OCI-M2 (cell line): ENCODE data around the gene CDC45.

Experiments used
- DNase-seq: peaks from one replicate; lab custom pipeline; 2025; ENCODE audit not compliant: unreplicated experiment; lab: John Stamatoyannopoulos, UW

Gene CDC45

DNA sequence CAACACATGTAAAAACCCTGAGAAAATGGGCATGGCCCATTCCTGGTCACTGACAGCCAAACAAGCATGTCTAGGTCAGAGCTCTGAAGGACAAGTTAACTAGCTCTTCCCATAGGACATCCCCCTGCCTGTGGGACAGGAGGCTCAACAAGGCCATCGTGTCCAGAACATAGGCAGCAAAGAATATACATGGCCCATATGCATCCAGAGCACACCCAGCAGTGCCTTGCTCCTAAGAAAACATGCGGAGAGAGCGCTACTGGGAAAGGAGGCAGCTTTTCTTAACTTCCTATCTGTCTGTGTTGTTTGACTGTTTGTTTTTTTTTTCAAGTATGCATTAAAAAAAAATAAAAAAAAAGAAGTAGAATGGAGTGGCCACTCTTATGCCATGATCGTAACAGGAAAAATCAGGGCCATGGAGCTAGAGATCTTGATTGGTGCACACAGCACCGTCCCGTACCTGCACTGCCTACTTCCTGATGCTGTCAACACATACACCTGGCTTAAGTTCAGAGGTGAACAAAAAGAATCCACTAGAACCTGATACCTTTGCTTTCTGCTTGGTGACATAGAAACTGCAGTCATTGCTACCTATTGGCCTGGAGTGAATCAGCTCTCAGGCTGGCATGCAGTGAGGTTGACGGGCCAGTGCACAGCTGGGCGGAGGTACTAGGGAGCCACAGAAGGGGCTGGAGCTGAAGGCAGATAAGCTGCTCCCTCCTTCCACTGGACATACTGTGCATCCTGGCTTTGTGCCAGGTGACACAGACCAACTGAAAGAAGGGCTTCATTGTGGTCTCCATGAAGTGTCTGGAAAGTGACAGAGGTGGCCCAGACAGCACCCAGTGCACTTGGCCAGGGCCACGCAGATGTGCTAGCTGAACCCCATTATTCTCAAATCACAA, 12.6 kb upstream of the CDC45 start:
- DNase-seq, result no peak

GRCh38 chr22:19467912-19468311, 11.8 kb upstream of the CDC45 start:
- DNase-seq, result no peak

DNA sequence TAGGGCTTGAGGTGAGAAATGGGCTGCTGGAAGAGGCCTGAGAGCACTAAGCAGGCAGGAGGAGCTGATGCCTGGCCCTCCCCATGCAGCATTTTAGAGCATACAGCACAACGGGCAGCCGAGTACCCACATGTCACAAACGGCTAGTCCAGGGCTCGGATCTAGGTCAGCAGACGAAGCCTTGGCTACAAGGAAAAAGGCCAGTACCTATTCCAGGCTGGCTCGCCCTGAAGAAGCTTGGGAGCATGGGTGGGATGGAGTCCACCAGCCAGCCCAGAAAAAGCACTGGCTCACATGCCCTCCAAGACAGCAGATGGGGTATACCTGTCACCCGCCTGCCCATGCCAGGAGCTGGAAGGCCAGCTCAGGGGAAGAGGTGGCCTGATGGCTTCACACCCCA, 10.3 kb upstream of the CDC45 start:
- DNase-seq, result no peak

DNA sequence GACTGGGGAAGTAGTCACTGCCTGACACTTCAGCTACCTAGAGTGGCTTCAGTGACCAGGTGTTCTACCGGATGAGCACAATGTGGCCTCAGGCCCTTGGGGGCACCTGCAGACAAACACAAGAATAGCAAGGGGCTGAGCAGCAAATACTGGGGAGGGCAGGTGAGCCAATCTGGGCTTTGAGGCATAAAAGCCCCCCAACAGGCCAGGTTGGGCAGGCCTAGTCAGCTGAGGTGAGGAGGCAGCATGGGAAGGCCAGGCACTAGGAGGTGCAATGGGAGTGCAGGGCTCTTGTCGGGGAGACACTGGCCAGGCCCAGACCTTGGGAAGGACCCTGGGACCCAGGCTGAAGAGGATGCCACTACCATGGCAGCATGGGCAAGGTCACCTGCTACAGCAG, 9.7 kb upstream of the CDC45 start:
- no peak for DNase-seq

DNA sequence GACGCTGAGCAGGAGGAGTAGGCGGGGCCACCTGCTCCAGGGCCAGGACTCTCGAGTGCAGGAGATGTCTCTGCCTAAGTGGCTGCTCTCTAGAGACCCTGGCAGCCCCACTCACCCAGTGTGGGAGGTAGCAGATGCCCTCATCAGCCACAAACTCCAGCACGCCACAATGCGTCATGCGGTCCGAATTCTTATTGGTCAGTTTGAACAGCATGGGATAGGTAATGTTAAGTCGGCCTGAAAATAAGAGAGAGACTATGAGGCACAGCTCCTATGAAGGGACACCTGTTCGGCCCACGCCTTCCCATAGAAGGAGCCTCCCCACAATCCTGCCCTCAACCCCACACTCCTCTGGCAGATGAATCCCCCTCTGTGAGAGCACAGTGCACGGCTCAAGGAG, 8.1 kb upstream of the CDC45 start:
- no peak for DNase-seq

DNA sequence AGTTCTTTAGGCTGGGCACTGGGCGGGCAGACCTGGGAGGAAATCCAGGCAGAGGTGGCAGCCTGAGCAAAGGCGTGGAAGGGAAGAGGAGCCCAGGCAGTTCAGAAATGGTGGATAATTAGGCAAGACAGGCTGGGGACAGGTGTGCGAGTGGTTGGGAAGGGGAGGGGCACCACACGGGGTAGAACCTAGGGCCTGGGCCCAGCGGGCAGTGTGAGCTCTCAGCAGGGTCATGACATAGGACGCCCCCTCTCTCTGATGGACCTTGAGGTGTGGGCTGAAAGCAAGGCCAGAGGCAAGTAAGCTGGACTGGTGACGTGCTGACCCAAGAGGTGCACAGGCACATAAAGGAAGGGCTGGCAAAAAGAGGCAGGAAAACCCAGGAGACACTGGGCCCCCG, 7.5 kb upstream of the CDC45 start:
- DNase-seq, result no peak

- DNase-seq, result no peak
Measured at GRCh38 chr22:19473578-19473977, 6.1 kb upstream of the CDC45 start.

DNA sequence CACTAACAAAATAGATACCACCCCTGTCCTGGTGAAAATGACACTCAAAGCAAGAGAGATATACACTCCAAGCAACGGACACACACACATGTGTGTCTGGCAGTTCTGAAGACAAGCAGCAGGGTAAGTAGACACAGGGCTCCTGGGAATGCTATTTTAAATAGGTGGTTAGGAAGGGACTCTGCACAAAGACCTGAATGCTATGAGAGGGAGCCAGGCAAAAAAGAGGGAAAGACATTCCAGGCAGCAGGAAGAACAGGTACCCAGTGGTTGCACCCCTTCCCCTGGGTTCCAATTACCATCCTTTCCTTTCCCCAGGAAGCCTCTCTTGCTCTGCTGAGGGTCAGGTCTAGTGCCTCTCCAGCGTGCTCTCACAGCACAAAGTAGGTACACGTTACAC, 3.7 kb upstream of the CDC45 start:
- no peak for DNase-seq

GRCh38 chr22:19477321-19478044, 2.2 kb upstream of the CDC45 start:
- DNase-seq, result no peak

GRCh38 chr22:19478045-19478900, 1.4 kb upstream of the CDC45 start:
- DNase-seq, result no peak

DNA sequence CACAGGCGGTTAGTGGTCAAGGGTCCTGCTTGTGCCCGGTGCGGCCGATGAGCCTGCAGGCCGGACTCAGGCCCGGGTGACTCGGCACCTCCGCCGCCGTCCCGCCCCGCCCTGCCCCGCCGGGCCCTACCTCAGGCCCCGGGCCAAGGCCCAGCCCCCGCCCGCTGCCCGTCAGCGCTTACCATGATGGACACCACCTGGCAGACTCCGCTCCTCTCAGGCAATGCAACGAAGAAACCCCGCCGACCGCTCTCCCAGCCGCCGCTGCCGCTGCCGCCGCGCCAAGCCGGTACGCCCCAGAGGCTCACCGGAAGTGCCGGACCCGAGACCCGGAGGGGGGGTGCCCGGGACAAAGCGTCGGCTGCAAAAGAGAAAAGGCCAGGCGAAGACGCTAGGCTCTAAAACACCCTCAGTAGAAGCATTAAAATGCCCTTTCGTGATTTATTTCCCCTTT, 792 bp upstream of the CDC45 start, which contains the start of gene UFD1:
TSS of gene UFD1 (minus strand) at position 293 of the 454 bp plus-strand sequence. CDS start at position 185, 108 bp downstream.
- no peak for DNase-seq

- no peak for DNase-seq
Measured at GRCh38 chr22:19480173-19480568, 451 bp downstream of the CDC45 start.

- DNase-seq, result no peak
Measured at GRCh38 chr22:19480789-19481188, 1.1 kb downstream of the CDC45 start.

DNA sequence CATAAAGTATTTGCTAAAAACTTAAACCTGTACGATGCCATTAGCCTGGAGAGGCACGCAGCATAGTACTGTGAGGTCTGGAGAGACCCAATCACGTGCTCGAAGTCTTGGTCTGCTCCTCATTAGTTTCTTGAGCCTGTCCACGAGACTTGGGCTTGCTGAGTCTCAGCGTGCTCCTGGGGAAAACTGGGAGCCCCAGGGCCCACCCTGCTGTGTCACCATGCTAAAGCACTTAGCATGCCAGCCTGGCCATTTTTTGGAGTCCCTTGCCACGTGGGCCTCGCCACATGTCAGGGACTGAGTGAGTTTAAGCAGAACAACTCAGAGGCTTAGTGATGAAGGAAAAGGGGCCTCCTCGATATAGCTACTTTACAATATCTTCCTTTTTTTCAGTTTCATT, 2.6 kb downstream of the CDC45 start:
- no peak for DNase-seq

DNA sequence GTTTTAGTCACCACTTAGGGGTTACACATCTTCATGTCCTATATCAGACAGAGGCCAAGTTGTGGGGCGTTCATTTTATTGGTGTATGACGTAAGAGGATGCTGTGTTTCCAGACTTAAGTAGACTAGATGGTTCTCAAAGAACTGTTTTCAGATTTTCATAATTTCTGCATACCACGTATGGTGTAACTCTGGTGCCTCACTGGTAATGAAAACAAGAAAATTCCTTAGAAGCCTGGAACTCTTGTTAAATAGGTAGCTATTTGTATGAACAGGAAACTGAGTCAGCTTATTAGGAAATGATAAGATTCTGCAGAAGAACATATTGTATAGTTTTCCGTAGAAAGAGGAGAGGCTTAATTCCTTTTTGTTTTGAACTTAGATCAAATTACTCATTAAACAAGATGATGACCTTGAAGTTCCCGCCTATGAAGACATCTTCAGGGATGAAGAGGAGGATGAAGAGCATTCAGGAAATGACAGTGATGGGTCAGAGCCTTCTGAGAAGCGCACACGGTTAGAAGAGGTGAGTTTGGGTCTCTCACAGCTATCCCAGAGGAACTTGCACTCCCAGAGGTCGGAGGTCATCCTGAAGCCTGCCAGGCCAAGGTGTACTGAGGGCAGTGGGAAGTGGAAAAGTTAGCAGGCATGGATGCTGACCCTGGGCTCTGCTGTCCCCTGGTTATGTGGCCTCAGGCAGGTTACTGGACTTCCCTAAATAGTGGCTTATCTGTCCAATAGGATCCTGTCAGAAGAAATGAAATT, 3.9 kb downstream of the CDC45 start:
- DNase-seq, result no peak

DNA sequence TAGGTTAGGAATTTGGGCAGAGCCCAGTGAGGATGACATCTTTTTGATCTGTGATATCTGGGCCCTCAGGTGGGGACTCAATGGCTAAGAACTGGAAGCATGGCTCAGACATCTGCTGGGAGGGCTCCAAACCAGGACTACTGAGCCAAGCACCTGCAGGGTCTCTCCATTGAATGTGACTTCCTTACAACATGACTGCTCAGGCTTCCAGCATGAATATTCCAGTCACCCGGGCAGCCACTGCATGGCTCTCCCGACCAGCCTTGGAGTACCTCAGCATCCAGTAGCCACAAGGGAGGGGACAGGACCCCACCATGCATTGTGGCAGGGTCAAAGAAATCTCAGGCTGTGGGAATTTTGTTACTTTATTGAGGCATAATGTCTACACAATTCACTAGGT, 8.6 kb downstream of the CDC45 start:
- no peak for DNase-seq

DNA sequence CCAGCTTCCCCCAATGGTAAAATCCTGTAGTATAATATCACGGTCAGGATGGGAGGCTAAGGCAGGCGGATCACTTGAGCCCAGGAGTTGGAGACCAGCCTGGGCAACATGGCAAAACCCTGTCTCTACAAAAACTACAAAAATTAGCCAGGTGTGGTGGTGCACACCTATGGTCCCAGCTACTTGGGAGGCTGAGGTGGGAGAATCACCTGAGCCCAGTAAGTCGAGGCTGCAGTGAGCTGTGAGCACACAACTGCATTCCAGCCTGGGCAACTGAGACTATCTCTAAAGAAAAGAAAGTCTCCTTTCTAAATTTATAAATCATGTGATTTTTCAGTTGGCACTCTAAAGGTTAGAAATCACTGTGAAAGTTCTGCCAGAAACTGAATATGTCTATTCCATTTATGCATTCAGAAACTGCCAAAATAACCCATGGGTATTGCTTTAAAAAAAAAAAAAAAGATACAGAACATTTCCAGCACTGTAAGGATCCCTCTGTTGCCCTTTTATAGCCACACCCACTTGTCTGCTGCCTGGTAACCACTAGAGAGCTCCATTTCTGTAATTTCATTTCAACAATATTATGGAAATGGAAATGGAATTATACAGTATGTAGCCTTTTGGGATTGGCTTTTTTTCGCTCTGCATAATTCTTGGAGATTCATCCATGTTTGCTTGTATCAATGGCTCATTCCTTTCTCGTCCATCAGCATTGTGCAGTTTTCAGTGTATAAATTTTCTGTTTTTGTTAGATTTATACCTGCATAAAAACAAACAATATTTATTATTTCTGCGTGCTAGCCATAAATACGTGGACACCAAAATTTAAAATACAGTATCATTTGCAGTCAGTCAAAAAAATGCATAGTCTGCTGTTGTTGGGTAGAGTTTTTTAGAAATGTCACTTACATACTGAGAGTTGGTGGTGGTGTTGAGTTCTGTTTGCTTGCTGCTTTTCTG, 9.4 kb downstream of the CDC45 start:
- no peak for DNase-seq

- DNase-seq, result no peak
Measured at GRCh38 chr22:19490628-19491230, 11.0 kb downstream of the CDC45 start.
